Stimulated activated memory B cell treated with anti-CD40 and anti-IgM and Interleukin-4, amounts not matched to agents 10 μg/mL and 1 μg/mL and 100 μg/mL, for 72 hours (primary cell): ENCODE data around the gene XXYLT1.

Source experiments
- ATAC-seq: fragments of 150-1000 bp; cut with Tn5 transposase; 2 replicates; pipeline ENCODE4 v1.10.0; 2021
- H3K27ac Mint-ChIP-seq: one replicate; pipeline ENCODE4 v1.8.0; 2022; ENCODE audit warnings: mild to moderate bottlenecking, mixed read lengths
- H3K27me3 Mint-ChIP-seq: one replicate; pipeline ENCODE4 v1.8.0; 2022; ENCODE audit warnings: mixed read lengths
- H3K36me3 Mint-ChIP-seq: one replicate; pipeline ENCODE4 v1.8.0; 2022; ENCODE audit warnings: mixed read lengths
- H3K4me1 Mint-ChIP-seq: one replicate; pipeline ENCODE4 v1.8.0; 2022; ENCODE audit warnings: mixed read lengths
- H3K4me3 Mint-ChIP-seq: one replicate; pipeline ENCODE4 v1.8.0; 2022; ENCODE audit warnings: mild to moderate bottlenecking, moderate library complexity, mixed read lengths
- H3K9me3 Mint-ChIP-seq: one replicate; pipeline ENCODE4 v1.8.0; 2022; ENCODE audit warnings: mixed read lengths

Gene XXYLT1

GRCh38 chr3:195159117-195159813, 111.7 kb downstream of the XXYLT1 start:
- Mint-ChIP-seq H3K27ac (peak overlapping the region; percentile 21), H3K9me3 (no peaks in the 10 kb centered on the region), H3K27me3 (no peaks in the 10 kb centered on the region), H3K4me1 (peaks cover 93% of the 10 kb centered on the region), H3K4me3 (no peak overlapping the region), H3K36me3 (peaks cover 8% of the 10 kb centered on the region)
- ATAC-seq = no peak

DNA sequence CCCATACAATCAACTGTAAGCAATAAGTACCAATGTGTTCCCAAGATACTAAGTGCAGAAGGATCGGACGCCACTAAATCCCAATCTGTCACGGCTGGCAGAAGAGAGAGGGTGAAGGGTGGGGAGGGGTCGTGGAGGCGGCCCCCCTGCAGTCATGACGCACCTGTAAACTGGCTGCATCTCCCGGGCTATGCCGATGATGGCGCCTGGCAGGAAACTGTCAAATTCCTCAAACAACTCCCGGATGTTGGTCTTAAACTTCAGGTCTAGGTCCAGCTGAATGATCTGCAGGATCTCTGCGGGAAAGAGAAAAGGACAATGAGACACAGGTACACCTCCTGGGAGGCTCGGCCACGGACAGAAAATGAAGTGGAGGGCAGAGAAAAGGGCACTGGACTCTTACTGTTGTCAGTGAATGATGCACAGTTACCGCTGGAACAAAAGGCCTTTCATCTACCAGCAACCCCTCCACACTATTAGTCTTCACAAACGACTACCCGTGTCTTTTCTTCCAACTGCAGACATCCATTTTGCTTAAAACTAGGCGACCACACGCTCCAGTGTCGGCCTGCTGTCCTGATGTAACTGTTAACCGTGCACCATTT, 114.6 kb downstream of the XXYLT1 start:
- ATAC-seq = no peak
- H3K27me3 Mint-ChIP-seq = no peaks in the 10 kb centered on the region
- no peaks in the 10 kb centered on the region for H3K36me3 Mint-ChIP-seq
- H3K4me1 Mint-ChIP-seq = peaks cover 86% of the 10 kb centered on the region
- peak overlapping the region; percentile 90 for H3K27ac Mint-ChIP-seq
- no peak overlapping the region for H3K4me3 Mint-ChIP-seq
- H3K9me3 Mint-ChIP-seq = no peaks in the 10 kb centered on the region

DNA sequence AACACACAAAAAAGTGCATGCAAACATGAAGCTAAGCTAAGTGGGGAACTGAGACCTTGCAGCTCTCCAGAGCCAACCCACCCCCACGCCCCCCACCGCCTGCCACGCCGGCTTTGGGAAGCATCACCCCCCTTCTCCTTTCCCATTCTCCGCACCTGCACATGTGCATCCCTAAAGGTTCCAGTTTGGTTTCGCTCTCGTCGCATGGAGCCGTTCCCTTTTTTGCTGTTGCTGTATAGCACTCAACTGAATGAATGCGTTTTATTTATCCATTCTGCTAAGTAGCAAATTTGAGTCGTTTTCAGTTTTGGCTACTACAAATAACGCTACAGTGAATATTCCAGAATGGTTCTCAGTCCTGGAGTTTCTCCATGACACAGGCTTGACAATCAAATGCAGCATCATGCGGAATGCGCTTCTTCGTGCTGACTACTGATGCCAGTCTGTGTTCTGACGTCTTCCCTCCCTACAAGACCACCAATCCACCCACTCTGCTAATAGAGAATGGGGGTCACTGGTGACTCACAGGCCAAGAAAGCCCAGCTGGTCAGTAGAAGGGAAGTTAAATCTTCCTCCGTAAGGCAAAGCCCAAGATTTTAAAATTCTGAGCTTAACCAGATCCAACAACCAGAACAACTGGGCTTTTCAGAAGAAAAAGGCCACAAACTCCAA, 115.3 kb downstream of the XXYLT1 start:
- H3K36me3 Mint-ChIP-seq = no peaks in the 10 kb centered on the region
- peaks cover 83% of the 10 kb centered on the region for H3K4me1 Mint-ChIP-seq
- H3K4me3 Mint-ChIP-seq = no peak overlapping the region
- H3K27me3 Mint-ChIP-seq = no peaks in the 10 kb centered on the region
- no peak for ATAC-seq
- H3K9me3 Mint-ChIP-seq = no peaks in the 10 kb centered on the region
- H3K27ac Mint-ChIP-seq = peak overlapping the region; percentile 90

GRCh38 chr3:195154793-195155535, 116.0 kb downstream of the XXYLT1 start:
- Mint-ChIP-seq H3K27ac (peak overlapping the region; percentile 90), H3K36me3 (no peaks in the 10 kb centered on the region), H3K4me3 (no peak overlapping the region), H3K4me1 (peaks cover 83% of the 10 kb centered on the region), H3K27me3 (no peaks in the 10 kb centered on the region), H3K9me3 (no peaks in the 10 kb centered on the region)
- ATAC-seq = peak; percentile 68

DNA sequence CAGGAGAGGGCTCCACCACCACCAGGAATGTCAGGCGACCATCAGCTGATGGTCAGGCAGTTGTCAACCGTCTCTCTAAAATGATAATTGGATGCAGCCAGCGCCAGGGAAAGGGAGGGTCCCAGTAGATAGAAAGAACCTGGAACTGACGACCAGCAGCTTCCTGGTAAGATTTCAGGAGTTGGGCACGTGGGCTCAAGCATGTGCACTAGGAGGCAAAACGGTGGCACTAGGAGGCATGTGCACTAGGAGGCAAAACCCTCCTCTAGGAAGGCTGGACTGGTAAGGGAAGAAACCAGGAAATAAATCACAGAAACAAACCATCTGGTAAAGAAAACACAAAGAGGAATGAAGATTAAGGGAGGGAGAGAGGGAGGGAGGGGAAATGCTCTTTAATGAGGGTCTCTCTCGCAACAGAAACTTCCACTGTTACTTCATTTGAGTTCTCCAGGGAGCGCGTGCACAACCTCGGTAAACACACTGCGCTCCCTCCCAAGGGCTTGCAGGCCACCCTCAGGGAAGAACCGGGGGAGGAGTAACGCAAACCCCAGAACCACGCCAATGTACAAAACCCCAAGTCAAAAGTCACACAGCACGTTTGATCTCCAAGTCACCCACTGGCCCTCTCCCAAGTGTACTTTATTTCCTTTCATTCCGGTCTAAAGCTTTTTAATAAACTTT, 116.7 kb downstream of the XXYLT1 start:
- no peaks in the 10 kb centered on the region for H3K27me3 Mint-ChIP-seq
- H3K27ac Mint-ChIP-seq = peak overlapping the region; percentile 90
- no peak for ATAC-seq
- peaks cover 83% of the 10 kb centered on the region for H3K4me1 Mint-ChIP-seq
- H3K4me3 Mint-ChIP-seq = no peak overlapping the region
- no peaks in the 10 kb centered on the region for H3K9me3 Mint-ChIP-seq
- H3K36me3 Mint-ChIP-seq = no peaks in the 10 kb centered on the region

- no peaks in the 10 kb centered on the region for H3K27me3 Mint-ChIP-seq
- no peaks in the 10 kb centered on the region for H3K36me3 Mint-ChIP-seq
- peak overlapping the region; percentile 90 for H3K27ac Mint-ChIP-seq
- no peak for ATAC-seq
- no peak overlapping the region for H3K4me3 Mint-ChIP-seq
- peaks cover 83% of the 10 kb centered on the region for H3K4me1 Mint-ChIP-seq
- H3K9me3 Mint-ChIP-seq = no peaks in the 10 kb centered on the region
Measured at GRCh38 chr3:195153653-195154052, 117.3 kb downstream of the XXYLT1 start.

GRCh38 chr3:195153130-195153529, 117.8 kb downstream of the XXYLT1 start:
- no peaks in the 10 kb centered on the region for H3K36me3 Mint-ChIP-seq
- ATAC-seq = no peak
- H3K9me3 Mint-ChIP-seq = no peaks in the 10 kb centered on the region
- no peaks in the 10 kb centered on the region for H3K27me3 Mint-ChIP-seq
- peaks cover 83% of the 10 kb centered on the region for H3K4me1 Mint-ChIP-seq
- H3K27ac Mint-ChIP-seq = peak overlapping the region; percentile 90
- H3K4me3 Mint-ChIP-seq = no peak overlapping the region

GRCh38 chr3:195151866-195152541, 119.0 kb downstream of the XXYLT1 start:
- no peaks in the 10 kb centered on the region for H3K27me3 Mint-ChIP-seq
- no peak for ATAC-seq
- H3K27ac Mint-ChIP-seq = peak overlapping the region; percentile 90
- no peaks in the 10 kb centered on the region for H3K36me3 Mint-ChIP-seq
- no peaks in the 10 kb centered on the region for H3K9me3 Mint-ChIP-seq
- H3K4me1 Mint-ChIP-seq = peaks cover 83% of the 10 kb centered on the region
- H3K4me3 Mint-ChIP-seq = no peak overlapping the region

DNA sequence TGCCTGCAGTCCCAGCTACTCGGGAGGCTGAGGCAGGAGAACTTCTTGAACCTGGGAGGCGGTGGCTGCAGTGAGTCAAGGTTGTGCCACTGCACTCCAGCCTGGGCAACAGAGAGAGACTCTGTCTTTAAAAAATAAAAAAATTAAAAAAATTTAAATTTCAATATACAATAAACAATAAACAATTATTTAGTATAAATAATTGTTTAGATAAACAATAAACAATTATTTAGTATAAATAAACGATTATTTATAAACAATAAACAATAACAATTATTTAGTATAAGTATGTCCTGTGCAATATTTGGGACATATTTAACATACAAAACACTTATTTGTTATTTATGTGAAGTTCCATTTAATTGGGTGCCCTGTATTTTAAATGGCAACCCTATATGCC, 119.6 kb downstream of the XXYLT1 start:
- Mint-ChIP-seq H3K27ac (peak overlapping the region; percentile 79), H3K9me3 (no peaks in the 10 kb centered on the region), H3K4me1 (peaks cover 81% of the 10 kb centered on the region), H3K4me3 (no peak overlapping the region), H3K27me3 (no peaks in the 10 kb centered on the region), H3K36me3 (no peaks in the 10 kb centered on the region)
- ATAC-seq = no peak

DNA sequence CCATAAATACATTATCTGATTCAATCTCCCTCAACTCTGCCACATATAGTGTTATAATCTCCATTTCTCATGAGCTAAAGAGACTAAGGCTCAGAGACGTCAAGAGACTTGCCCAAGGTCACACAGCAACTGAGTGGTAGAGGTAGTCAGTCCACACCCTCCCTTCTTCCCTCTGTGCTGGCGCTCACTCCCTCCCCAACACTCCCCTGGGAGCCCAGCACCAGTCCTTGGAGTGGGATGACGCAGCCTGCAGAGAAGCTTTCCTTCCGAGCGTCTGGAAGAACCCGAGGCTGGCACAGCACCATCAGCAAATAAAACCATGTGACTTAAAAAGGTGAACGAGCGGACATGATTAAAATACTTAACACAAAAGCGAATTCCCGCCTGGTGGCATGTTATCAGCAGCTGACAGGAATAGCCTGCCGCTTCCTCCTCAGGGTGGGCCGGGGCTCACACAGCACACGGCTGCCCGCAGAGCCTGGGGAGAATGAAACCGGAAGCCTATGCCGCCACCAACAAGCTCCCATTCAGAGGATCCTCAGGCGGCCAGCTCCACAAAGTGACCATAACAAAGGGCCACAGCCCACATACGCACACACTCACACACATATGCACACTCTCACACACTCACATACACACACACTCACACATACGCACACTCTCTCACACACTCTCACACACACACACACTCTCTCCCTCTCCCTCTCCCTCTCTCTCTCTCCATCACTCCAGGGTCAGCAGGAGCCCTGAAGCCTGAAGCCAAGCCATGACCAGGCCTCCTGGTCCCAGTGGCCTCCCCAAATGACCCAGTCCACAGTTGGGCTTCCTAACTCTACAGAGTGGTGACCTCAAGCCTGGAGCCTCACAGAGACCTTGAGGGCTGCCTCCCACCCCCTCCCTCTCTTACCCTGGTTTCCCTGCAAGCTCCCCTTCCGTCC, 120.5 kb downstream of the XXYLT1 start:
- ATAC-seq = no peak
- Mint-ChIP-seq H3K36me3 (no peaks in the 10 kb centered on the region), H3K4me3 (peak overlapping the region; percentile 67), H3K9me3 (no peaks in the 10 kb centered on the region), H3K4me1 (peaks cover 76% of the 10 kb centered on the region), H3K27me3 (no peaks in the 10 kb centered on the region), H3K27ac (peak overlapping the region; percentile 79)

GRCh38 chr3:195149292-195150030, 121.5 kb downstream of the XXYLT1 start:
- Mint-ChIP-seq H3K4me3 (peak overlapping the region; percentile 48), H3K27ac (peak overlapping the region; percentile 79), H3K4me1 (peaks cover 72% of the 10 kb centered on the region), H3K9me3 (no peaks in the 10 kb centered on the region), H3K36me3 (no peaks in the 10 kb centered on the region), H3K27me3 (no peaks in the 10 kb centered on the region)
- ATAC-seq = no peak

DNA sequence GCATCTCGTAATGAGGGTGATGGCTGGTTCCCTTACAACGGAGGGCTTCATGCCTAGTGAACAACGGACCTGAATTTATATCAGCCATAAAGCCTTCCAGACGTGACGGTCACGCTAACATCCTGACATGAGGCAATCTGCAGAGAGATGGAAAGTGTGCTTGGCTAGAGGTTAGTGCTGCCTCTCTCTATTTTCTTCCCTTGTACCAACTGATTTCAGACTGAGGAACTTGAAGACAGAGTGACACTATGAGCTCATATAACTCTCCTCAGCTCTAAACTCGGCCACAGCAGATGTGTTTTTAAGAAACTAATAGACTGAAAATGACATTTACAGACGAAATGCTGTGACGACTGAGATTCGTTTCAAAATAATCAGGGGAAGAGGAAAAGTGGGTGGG, 122.4 kb downstream of the XXYLT1 start:
- H3K27me3 Mint-ChIP-seq = no peaks in the 10 kb centered on the region
- H3K4me3 Mint-ChIP-seq = peak overlapping the region; percentile 87
- peak; percentile 34 for ATAC-seq
- H3K9me3 Mint-ChIP-seq = no peaks in the 10 kb centered on the region
- no peaks in the 10 kb centered on the region for H3K36me3 Mint-ChIP-seq
- H3K4me1 Mint-ChIP-seq = peaks cover 67% of the 10 kb centered on the region
- peak overlapping the region; percentile 79 for H3K27ac Mint-ChIP-seq

DNA sequence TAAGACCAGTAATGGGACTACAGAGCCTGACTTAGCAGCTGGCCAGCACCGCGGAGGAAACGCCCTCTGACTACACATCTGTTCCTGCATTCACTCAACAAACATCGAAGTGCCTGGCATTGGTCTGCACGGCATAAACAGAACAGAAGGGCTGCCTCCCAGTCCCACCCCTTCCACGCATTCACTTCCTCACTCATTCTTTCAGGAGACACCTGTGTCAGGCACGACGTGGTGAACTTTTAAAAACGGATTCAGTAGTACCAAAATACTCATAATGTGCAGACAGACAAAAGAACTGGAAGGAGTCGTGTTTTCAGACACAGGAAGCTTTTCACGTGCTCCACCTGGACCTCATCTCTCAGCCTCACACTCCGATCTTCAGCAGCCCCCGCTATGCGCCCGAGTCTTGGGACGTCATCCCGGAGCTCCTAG, 123.3 kb downstream of the XXYLT1 start:
- Mint-ChIP-seq H3K4me3 (peak overlapping the region; percentile 87), H3K27ac (peak overlapping the region; percentile 79), H3K4me1 (peaks cover 61% of the 10 kb centered on the region), H3K27me3 (no peaks in the 10 kb centered on the region), H3K9me3 (no peaks in the 10 kb centered on the region), H3K36me3 (peaks cover 1% of the 10 kb centered on the region)
- peak; percentile 95 for ATAC-seq
